Measurements from ENCODE around the gene UGGT2.
"Not testable (repeated sequence)": the region's sequence is repeated elsewhere in the genome, so short reads cannot be mapped to it uniquely, and the experiment has no call there.

The UGGT2 gene

DNA sequence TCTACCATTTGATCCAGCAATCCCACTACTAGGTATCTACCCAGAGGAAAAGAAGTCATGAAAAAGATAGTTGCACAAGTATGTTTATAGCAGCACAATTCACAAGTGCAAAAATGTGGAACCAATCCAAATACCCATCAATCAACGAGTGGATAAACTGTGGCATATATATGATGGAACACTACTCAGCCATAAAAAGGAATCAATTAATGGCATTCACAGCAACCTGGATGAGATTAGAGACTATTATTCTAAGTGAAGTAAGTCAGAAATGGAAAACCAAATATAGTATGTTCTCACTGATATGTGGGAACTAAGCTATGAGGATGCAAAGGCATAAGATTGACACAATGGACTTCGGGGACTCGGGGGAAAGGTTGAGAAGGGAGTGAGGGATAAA lies 1.3 kb downstream of the UGGT2 start:
- DNase-seq (ENCODE audit: low spot score), result not testable (repeated sequence)

DNA sequence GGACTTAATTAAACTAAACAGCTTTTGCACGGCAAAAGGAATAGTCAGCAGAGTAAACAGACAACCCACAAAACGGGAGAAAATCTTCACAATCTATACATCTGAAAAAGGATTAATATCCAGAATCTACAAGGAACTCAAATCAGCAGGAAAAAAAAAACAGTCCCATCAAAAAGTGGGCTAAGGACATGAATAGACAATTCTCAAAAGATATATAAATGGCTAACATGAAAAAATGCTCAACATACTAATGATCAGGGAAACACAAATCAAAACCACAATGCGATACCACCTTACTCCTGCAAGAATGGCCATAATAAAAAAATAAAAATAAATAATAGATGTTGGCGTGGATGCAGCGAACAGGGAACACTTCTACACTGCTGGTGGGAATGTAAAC lies 1.7 kb downstream of the UGGT2 start:
- DNase-seq (ENCODE audit: low spot score), result not testable (repeated sequence)

DNA sequence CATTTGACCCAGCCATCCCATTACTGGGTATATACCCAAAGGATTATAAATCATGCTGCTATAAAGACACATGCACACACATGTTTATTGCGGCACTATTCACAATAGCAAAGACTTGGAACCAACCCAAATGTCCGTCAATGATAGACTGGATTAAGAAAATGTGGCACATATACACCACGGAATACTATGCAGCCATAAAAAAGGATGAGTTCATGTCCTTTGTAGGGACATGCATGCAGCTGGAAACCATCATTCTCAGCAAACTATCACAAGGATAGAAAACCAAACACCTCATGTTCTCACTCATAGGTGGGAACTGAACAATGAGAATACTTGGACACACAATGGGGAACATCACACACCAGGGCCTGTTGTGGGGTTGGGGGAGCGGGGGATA lies 2.2 kb downstream of the UGGT2 start:
- not testable (repeated sequence) for DNase-seq (ENCODE audit: low spot score)

DNA sequence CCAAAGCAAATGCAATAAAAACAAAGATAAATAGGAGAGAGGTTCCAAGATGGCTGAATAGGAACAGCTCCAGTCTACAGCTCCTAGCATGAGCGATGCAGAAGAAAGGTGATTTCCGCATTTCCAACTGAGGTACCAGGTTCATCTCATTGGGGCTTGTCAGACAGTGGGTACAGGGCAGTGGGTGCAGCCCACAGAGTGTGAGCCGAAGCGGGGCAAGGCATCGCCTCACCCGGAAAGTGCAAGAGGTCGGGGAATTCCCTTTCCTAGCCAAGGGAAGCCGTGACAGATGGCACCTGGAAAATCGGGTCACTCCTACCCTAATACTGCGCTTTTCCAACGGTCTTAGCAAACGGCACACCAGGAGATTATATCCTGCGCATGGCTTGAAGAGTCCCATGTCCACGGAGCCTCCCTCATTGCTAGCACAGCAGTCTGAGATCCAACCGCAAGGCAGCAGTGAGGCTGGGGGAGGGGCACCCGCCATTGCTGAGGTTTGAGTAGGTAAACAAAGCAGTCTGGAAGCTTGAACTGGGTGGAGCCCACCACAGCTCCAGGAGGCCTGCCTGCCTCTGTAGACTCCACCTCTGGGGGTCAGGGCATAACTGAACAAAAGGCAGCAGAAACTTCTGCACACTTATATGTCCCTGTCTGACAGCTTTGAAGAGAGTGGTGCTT lies 6.6 kb downstream of the UGGT2 start:
- DNase-seq (ENCODE audit: low spot score), result not testable (repeated sequence)

DNA sequence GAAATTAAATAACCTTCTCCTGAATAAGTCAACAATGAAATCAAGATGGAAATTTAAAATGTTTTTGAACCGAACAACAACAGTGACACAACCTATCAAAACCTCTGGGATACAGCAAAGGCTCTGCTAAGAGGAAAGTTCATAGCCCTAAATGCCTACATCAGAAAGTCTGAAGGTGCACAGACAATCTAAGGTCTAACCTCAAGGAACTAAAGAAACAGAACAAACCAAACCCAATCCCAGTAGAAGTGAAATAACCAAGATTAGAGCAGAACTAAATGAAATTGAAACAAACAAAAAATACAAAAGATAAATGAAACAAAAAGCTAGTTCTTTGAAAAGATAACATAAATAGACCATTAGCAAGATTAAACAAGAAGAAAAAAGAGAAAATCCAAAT lies 9.0 kb downstream of the UGGT2 start:
- DNase-seq (ENCODE audit: low spot score), result no peak

DNA sequence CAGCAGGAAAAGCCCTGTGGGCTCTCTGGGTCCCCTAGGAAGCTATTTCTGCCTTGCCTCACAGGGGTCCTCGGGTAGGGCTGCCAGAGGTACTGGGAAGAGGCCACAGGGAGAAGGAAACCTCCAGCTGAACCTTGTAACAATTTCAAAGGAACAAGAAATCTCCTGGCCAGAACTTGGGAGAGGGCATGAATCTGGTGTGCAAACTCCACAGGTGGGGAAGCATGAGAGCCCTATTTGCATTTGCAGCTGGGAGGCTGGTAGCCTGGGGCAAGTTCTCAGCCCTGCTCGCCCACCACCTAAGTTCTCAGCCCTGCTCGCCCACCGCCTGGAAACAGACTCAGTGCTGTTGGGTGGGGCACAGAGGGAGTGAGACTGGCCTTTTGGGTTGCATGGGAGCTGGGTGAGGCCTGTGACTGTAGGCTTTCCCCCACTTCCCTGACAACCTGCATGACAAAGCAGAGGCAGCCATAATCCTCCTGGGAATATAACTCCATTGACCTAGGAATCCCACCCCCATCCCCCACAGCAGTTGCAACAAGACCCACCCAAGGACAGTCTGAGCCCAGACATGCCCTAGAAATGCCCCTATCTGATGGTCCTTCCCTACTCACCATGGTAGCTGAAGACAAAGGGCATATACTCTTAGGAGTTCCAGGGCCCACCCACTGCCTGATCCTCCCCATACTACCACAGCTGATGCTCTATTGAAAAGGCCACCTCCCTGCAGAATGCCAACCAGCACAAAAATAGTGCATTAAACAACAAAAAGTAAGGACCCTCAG lies 11.7 kb downstream of the UGGT2 start:
- DNase-seq (ENCODE audit: low spot score), result no peak

DNA sequence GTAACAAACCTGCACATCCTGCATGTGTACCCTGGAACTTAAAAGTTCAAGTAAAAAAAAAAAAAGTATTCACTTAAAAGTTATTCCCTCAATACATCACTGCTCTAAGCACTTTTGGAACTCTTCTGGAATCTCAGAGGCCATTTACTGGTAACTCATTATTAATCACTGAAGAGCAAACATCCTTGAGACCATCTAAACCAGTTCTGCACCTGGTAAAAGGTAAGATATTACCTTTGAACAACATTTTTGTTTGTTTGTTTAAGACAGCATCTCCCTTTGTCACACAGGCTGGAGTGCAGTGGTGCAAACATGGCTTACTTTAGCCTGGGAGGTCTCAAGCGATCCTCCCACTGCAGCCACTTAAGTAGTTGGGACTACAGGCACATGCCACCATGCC lies 16.7 kb downstream of the UGGT2 start:
- no peak for DNase-seq (ENCODE audit: low spot score)

DNA sequence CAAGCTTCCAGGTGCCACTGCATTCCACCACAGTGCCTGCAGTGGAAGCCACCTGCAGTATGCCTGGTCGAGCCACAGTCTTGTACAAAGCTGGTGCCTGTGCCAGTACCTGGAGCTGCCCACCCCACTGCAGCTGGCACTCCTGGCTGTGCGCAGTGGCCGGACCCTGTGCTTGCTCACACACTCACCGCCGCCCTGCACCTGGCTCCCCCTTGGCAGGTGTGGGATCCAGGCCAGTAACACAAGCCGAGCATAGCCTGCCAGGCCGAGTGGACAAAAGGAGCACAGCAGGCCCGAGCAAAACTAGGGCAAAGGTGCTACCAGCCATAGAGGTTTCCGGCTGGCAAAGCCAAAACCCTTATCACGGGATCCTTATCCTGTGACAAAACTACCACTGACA lies 18.5 kb downstream of the UGGT2 start:
- no peak for DNase-seq (ENCODE audit: low spot score)

DNA sequence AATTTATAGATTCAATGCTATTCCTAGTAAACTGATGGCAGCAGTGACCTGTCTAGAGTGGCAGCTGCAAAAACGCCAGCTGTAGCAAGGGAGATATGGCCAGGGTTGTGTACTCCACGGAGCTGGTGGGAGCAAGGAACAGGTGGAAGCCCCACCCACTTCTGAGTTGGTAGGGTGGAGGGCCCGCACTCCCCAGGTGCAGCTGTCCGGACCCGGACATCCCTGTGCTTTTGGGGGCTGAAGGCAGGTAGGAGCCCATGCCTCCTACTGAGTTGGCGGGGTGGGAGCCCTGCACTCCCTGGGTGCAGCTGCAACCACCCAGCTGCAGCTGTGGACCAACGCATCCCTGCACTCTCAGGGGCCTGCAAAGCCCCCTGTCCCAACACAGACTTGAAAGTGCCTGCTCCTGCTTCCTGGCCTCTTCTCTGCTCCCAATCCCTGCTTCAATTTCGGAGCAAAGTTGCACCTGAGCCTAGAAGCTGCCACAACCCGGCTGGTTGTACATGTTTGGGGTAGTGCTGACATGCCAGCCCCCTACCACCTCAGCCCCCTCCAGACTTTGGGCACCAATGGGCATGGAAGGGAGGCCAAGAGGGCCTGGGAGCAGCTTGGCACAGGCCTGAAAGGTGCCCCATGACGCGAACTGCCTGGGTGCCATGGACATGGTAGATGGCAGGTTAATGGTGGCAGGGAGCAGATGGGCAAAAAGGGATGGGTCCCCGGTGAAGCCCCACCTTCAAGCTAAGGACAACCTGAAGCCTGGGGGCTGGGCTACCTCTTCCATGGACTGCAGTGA lies 19.8 kb downstream of the UGGT2 start:
- no peak for DNase-seq (ENCODE audit: low spot score)

DNA sequence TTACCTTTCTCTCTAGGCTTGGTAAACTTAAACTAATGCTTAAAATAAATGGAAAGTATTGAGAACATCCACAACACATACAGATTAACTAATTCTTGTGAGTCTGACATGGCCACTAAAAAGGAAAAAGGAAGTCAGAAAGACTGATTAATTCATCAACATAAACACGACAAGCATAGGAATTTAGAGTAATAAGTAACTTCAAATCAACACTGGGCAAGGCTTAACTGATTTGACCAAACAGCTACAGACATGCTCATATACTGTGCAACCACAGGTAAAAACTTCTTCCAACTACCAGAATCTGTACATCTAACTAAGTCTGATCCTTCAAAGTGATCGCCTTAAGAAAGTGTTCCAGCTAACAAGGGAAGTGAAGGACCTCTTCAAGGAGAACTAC lies 20.5 kb downstream of the UGGT2 start:
- DNase-seq (ENCODE audit: low spot score), result no peak

DNA sequence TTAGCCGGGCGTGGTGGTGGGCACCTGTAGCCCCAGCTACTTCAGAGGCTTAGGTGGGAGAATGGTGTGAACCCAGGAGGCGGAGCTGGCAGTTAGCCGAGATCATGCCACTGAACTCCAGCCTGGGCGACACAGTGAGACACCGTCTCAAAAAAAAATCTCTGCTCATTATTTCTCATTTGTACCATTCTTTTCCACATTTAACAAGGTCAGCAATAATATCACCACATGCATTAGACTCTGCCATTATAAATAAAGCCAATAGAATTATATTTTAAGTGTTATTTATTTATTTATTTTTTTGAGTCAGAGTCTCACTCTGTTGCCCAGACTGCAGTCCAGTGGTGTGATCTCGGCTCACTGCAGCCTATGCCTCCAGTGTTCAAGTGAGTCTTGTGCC lies 24.2 kb downstream of the UGGT2 start:
- DNase-seq (ENCODE audit: low spot score), result no peak

DNA sequence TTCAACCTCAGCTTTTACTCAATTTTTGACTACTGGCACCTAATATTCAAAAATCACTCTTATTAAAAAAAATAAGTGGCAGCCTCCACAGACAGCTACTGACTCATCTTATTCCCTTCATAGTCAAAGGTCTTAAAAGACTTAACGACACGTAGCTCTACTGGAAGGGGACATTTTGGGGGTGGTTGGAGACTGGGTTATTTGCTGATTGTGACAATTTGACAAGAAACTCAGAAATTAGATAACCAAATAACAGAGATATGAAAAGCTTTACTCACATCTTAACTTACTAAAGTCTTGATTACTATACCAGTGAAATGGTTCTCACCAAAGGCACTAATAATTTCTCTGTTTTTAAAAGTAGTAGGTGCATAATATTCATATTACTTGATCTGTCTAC lies 25.7 kb downstream of the UGGT2 start:
- no peak for DNase-seq (ENCODE audit: low spot score)

DNA sequence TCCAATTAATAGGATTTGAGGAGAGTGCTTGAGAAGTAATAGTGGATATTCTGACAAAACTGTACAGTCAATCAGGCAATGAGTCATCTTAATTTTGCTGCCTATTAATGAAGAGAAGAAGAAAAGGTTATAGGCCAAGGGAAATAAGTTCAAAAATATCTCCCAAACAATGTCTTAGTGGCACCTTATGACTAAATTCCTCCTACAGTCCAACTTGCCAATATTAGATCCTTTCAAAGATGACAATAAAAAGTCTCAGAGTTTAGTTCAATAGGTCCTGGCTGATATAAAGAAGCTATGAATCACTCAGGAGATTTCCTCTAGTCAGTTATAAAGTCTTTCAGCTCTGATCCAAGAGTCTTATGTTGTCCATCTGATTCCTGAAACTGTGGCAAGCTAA lies 27.9 kb downstream of the UGGT2 start:
- no peak for DNase-seq (ENCODE audit: low spot score)

DNA sequence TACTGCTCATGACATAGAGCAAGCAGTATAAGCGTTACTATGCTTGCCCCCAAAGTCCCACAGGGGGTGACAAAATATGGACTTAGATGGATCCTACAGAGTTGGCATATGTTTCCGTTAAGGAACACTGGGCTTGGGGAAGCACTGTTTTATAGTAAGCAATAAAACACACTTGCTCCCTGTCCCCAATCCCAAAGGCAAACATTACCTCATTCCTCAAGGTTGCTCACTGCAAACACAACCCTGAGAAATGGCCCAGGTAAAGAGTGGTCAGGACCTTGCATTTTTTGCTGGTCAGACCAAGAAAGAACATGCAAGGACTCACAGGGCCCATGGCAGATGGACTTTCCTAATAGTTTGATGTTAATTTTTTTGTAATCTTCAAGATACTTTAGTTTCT lies 32.3 kb downstream of the UGGT2 start:
- DNase-seq (ENCODE audit: low spot score), result no peak

DNA sequence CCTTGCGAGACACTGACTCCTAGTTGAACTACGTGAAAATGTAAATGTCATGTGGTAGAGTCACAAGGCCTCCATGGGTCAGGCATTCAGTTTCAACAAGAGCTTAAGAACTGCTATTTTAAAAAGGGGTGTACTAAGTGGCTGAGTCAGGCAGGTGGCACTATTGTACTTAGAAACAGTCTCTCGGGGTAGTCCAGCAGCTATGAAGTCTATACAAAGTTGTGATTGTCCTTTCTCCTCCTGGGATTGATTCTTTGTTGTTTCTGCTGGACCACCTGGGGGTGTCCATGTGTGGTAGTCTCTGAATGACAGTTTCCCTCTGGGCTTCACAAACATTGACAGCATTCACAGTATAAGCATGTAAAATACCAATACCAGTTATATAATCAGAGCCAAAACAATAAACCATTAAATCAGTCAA lies 33.0 kb downstream of the UGGT2 start:
- peak; percentile 70 for DNase-seq (ENCODE audit: low spot score)

DNA sequence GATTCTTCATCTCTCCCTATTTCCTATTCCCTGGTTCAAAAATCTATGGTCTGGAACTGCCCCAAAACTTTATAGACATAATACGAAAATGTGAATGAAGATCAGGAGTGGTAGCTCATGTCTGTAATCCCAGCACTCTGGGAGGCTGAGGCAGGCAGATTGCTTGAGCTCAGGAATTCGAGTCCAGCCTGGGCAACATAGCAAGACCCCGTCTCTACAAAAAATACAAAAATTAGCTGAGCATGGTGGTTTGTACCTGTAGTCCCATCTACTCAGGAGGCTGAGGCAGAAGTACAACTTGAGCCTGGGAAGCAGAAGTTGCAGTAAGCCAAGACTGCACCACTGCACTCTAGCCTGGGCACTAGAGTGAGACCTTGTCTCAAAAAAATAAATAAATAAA lies 35.1 kb downstream of the UGGT2 start:
- no peak for DNase-seq (ENCODE audit: low spot score)

DNA sequence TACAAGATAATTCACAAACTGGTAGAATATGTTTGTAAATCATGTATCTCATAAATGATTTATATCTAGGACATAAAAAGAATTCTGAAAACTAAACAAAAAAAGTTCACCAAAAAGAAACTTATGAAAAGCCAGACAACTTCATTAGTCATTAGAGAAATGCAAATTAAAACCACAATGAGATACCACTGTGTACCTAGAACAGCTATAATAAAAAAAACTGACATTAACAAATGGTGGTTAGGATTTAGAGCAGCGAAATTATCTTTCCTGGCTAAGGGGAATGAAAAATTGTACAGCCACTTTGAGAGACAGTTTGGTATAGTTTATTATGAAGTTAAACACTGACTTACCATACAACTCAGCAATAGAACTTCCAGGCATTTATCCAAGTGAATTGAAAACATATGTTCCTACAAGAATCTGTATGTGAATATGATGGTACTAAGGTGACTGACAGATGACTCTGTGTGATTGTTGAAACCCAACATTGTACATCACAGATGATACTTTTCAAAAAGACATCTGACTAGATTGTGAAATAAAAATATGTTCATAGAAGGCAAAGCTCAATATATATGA lies 41.8 kb downstream of the UGGT2 start:
- no peak for DNase-seq (ENCODE audit: low spot score)

DNA sequence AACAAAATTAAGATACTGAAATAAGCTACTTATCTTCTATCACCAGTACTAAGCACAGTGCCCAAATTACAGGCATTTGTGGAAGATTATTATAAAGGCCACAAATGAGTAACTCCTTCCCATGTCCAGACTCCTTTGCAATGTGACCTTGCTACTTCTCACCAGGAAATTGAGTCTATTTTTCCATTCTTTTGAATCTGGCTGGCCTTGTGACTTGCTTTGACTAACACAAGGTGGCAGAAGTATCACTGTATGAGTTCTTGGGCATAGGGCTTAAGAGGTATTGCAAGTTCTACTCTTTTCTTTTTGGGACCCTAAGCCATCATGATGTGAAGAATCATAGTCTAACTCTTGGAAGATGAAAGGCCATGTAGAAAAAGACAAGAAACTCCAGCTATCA lies 49.9 kb downstream of the UGGT2 start:
- no peak for DNase-seq (ENCODE audit: low spot score)

DNA sequence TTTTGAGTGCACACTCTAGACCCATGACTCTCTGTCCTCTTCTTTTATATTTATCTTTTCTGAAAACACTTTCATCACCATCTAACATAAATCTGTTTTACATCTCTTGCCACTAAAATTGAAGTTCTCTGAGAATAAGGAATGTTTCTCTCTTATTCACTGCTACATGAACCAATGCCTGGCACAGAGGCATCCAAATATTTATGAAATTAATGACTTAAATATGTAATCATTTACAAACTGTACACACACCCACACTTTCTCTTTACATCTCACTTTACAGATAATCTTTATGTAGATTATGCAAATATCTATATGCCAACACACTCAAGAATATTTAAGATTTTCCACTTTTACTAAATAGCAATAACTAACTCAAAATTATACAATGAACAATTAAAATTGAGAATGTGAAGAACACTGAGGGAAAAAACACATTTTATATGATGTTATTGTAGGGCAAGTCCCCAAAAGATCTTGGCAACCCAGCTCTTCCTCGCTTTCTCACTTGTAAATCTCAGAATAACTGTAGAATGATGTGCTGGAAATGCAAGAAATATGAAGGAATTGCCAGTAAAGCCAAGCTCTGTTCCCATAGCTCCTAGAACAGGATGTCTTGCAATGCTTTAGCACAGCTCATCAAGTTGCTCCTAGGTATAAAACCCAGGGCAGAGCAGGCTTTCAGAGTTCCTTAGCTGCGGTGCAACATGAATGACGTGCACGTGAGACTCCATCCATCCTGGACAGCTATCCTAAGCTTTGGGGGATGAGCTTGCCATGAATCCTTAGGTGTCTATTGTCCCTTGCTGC lies 50.7 kb downstream of the UGGT2 start:
- DNase-seq (ENCODE audit: low spot score), result no peak

DNA sequence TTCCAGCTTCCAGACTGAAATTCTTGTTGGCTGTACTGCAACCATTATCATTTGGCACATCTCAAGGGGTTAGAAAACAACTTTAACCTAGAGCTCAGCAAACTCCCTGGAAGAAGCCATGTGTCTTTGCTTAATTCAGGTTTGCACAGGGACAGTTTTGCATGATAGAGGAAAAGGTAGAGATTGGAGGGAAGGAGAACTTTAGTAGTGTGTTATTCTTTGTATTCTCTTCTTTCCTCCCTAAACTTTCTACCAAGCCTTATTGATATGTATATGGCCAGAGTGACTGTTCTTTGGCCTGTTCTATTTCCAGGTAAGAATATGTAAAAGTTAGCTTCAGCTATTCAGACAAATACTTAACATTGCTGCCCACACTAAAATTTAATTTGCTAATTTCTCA lies 53.1 kb downstream of the UGGT2 start:
- no peak for DNase-seq (ENCODE audit: low spot score)

DNA sequence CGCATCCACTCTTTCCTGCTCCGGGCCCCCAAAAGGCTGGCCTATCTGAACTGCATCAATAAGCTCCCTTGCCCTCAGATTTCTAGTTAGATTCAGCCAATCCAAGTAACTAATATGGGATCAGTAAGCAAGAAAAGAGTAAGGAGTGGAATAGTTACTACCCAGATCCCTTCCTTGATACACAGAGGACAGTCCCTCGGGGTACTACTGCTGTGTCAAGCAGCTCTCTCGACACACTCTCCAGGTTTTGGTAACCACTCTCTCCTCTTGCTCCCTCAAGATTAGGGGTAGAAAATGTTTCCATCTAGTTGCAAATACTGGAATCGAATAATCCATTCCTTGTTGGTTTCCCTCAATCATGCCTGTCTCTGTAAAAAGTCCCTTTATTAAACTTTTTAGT lies 65.4 kb downstream of the UGGT2 start:
- no peak for DNase-seq (ENCODE audit: low spot score)

DNA sequence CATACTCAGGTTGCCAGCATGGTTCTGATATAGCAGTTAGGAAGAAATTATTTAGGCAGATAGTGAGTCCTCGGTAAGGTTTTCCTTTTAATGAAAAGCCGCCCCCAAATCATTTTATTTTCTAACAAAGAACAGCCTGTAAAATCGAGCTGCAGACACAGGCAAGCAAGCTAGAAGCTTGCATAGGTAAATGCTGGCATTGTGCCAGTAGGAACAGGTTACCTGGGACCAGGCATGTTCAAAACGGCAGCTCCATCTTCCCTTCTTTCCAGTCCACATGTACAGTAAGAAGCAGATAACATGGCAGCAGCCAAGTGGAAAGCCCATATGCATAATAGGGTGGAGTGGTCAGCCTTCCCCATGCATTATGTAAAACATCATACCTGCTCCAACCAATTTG lies 71.1 kb downstream of the UGGT2 start:
- no peak for DNase-seq (ENCODE audit: low spot score)

Data from D341Med (cell line).